ENCODE results near the gene TOB1.

DNA sequence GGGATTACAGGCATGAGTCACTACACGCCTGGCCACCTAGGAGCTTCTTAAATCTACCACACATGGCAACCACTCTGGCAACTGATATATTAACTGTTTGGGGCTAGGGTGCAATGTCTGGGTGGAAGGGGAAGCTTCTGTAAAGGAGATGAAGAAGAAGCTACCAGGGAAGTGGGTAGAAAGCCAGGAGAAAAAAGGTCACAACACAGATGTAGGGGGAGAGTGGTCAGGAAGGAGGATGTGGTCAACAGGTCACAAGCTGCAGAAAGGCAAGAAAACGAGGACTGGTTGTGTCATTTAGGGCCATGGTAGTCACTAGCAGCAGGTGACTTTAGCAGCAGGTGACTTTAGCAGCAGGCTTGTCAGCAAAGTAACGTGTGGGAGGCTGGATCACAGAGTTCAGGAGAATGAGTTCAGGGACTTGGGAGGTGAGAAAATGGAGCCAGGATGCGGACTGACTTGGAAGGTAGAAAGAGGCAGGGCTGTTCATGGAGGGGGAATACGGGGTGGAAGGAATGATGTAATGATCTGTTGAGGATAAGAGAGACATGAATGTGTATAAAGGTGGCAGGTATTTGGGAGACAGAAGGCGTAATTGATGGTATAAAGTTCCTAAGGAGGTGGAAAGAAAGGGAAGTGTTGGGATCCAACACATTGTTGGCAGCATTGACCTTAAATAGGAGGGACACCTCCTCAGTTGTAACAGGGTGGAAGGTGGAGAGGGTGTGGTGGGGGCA is 47.1 kb downstream of the TOB1 start:
- TF ChIP-seq POLR2A (IDR thresholded peaks at IDR 0.05; ENCODE audit: low read length) (no peak), GATA1 (IDR thresholded peaks at IDR 0.05; ENCODE audit: low read depth, low read length) (no peak)
